Measurements from ENCODE around the gene TNNI2.
"Not testable (repeated sequence)": the region's sequence is repeated elsewhere in the genome, so short reads cannot be mapped to it uniquely, and the experiment has no call there.

The TNNI2 gene

DNA sequence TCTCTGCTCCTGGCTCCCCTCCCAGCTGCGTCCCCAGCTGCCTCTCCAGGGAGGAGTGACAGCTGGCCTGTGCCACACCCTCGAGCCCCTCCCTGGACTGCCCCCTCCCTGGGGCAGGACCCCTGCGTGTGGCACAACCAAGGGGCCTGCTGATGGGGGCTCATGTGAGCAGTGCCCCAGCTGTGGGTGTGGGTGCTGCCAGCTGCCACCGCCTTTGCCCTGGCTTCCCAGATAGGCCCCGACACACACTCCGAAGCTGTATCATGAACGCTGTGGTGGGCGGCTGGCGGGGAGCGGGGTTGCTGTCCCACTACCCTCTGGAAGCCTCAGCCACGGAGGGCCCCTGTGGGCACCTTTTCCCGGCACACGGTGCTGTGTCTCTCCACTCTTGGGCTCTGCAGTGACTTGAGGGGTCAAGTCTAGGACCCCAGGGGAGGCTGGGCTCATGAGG lies 37.1 kb downstream of the TNNI2 start:
- DNase-seq: not testable (repeated sequence)

DNA sequence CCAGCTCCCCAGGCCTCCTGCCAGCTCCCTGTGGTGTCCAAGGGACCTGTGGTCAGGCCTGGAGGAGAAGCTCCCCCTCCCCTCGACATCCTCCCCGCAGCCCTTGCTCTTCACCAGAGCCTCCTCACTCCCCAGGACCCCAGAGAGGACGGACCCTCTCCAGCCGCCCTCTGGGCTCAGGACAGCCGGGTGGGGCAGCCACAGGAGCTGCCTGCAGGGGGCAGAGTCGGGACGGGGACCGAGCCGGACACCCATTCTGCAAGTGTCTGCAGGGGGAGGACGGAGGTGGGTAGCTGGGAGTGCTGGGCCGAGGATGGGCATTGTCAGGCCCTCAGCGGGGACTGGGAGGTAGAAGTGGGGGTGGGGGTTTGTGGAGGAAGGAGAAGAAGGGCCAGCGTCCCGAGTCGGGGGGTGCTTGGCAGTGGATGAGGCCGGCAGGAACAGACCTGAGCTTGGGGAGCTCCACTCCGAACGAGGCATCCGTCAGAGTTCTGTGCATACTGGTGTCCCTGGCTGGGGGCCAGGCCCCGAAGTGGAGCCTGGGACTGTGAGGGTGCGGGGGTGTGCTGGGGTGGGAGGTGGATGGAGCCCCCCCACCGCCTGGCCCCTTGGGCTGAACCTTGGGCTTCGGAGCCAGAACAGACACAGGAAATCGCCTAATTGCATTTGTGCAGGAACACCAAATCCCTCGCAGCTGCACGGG lies 37.7 kb downstream of the TNNI2 start:
- DNase-seq: no peak

- DNase-seq: no peak
These were observed 38.7 kb downstream of the TNNI2 start for GRCh38 chr11:1877211-1878136.

DNA sequence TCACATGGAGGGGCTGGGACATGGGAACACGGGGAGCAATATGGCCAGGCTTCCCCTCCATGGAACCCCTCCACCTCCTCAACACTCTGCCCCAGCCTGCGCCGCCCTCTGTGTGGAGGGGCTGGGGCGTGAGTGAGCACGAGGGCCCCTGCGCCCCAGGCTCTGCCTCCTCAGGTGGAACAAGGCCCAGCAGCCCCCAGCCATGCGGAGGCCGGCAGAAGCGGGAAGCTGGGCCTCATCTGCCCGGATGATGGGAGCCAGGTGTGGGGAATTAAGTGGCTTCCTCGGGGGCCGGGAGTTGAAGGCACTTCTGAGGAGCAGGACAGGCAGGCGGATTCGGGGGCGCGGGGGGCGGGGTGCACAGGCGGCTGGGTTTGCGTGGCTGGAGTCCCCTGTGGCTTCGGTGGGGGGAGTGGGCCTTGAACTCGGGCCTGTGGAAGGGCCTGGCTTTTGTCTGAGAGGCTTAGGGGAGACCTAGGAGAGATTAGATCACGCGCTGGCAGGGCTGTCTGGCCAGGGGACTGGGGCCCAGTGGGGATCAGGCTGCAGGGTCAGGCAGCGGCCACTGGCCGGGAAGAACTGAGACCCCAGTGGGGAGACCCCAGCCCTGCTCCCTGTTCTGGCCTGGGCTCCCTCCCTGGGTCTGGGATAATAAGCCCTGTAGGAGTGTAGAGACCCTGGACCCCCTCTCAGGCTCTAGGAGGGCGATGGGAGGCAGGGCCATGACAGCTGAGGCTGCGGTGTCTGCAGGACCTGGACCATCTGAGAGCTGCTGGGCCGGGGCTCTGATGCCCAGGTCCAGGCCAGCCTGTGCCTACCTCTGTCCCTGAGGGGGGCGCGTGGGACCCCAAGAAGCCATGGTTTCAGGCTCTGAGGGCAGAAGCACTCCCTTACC lies 39.6 kb downstream of the TNNI2 start:
- DNase-seq: no peak

- DNase-seq: no peak
These were observed 40.7 kb downstream of the TNNI2 start for GRCh38 chr11:1879342-1879940.

- DNase-seq: no peak
These were observed 41.4 kb downstream of the TNNI2 start for GRCh38 chr11:1879941-1880720.

- no peak for DNase-seq
These were observed 42.1 kb downstream of the TNNI2 start for GRCh38 chr11:1880746-1881441.

DNA sequence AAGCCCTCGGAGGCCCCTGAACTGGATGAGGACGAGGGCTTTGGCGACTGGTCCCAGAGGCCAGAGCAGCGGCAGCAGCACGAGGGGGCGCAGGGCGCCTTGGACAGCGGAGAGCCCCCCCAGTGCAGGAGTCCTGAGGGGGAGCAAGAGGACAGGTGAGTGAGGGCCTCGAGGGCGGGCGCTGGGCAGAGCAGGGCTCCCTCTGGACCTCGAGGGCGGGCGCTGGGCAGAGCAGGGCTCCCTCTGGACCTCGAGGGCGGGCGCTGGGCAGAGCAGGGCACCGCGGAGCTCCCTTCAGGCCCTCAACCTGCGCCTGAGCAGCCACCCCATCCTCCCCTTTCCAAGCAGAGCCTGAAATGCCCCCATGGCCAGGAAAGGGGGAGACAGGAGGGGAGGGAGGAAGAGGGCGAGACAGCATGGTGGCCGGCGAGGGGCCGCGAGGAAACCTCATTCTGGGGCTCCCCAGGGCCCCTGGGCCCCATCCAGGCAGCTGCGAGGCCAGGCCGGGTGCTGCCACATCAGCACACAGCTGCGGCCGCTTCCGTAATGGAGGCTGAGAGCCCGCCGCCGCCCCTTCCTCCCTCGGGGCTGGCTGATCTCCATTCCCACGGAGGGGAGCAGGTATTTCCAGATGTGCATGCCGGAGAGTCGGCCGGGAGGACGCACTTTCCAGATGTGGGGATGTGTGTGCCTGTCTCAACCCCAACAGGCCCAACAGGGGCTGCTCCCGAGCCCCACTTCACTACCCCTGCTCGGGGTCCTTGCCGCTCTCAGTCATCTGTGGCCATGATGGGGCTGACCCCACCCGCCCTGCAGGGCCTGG lies 42.9 kb downstream of the TNNI2 start:
- no peak for DNase-seq

DNA sequence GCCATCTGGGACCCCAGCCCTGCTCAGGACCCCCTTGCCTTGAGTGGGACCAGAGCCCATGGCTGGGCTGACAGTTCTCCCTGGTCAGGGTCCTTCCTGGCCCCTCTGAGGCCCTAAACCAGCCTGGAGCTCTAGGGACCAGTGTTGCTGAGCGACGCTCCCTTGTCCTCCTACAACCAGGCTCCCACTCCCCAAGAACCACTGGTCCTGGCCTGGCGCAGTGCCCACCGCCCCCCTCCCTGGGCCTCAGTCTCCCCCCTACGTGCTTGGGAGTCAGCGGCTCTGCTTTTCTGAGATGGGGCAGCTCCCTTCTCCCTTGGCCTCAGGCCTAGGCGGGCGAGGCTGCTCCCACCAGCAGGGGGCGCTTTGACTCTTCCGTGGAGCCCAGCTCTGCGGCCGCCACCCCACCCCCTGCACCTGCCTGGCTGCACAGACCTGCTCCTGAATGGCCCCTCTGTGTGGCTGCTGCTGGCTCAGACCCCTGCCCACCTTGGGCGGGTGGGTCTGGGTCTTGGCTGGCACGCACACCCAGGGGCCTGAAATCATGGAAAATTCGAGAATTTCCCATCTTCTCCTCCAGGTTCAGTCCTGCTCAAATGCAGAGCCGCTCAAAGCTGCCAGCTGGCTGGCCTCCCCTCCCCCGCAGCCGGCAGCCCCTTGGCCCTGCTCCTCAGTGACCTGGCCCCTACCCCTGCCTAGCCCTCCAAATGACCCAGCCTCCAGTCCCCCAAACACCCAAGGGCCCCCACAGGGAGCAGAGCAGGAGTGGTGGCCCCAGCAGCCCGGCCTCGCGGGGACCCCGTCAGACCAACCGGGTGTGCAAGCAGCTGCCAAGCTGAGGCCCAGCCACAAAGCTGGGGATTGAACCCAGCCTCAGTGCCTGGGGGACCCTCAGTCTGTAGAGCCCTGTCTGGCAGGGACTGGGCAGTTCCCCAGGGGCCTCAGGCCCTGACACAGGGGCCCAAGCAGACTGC lies 43.8 kb downstream of the TNNI2 start:
- peak; percentile 63 to 75 (median 70) for DNase-seq

DNA sequence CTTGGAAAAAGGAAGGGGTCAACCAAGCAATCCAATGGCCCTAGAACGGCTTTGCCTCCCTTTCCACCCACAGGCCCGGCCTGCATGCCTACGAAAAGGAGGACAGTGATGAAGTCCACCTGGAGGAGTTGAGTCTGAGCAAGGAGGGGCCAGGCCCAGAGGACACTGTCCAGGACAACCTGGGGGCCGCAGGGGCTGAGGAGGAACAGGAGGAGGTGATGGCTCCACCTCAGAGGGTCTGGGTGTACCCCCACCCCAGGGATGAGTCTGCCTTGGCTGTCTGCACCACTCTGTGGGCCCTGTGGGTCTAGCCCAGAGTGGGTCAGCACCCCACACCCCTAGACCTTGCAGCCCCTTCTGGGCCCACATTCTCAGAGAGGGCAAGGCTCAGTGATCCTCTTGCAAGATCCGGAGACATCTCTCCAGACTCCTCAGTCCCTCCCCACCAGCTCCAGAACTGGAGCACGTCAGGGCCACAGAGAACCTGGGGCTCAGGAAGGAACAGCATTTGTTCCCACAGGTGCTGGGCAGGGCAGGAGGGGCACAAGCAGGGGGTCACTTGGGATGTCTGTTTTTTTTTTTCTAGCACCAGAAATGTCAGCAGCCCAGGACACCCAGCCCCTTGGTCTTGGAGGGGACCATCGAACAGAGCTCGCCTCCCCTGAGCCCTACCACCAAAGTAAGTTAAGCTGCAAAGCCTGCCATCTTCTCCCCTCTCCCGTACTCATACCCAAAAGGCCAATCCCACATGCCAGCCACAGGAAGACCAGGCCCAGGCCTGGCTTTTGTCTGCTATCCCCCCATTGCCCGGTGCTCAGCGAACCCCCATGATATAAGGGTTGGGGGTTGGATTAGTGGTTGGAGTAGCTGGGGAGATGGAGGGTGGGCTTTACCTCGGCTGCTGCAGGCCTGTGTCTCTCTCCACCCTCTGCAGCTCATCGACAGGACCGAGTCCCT lies 44.8 kb downstream of the TNNI2 start:
- DNase-seq: no peak

- no peak for DNase-seq
These were observed 45.5 kb downstream of the TNNI2 start for GRCh38 chr11:1884303-1884700.

DNA sequence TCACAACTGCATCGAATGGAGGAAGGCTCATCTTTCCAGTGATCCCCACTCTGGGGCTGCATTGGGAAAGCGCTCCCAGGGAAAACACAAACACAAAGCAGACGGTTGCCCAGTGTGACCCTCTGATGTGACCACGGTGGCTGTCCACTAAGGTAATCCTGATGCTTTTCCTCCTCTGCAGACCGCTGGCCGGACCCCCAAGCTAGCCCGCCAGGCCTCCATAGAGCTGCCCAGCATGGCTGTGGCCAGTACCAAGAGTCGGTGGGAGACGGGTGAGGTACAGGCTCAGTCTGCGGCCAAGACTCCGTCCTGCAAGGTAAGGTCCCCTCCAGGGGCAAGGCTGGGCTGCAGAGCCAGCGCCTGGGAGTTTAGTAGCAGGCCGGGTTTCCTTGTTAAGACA lies 47.8 kb downstream of the TNNI2 start:
- not testable (repeated sequence) for DNase-seq

DNA sequence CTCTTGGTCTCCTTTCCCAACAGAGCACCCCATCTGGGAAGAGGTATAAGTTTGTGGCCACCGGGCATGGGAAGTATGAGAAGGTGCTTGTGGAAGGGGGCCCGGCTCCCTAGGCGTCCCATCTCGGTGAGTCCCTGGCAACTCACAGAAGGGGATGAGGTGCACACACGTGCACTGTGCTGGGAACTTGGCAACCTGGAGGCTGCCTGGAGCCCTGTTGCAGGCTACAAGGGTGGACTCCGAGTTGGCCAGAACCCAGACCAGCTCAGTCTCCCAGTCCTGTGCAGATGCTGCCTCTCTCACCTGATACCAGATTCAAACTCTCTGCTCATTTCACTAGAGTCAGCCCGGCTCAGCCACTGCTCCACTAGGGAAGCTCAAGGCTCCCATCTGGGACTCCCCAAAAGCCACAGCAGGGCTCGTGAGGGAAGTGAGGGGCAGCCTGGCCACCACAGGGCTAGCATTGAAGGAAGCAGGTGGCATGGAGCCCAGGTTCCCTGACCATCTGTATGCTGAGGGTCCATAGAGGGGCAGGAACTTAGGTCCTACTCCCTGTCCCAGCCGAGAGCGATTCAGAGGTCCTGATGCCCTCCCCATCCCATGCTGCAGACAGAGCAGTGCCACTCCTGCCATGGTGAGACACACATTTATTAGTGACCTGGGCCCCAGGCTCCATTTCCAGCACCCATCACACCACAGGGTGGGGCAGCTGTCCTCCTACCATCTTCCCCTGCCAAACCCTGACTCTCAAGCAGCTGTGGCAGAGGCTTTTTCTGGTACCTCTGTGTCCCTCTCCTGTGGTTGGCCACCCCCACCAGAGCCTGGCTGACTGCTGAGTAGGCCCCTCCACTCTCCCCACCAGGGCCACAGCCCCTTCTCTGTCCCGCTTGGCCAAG lies 48.9 kb downstream of the TNNI2 start:
- no peak for DNase-seq

DNA sequence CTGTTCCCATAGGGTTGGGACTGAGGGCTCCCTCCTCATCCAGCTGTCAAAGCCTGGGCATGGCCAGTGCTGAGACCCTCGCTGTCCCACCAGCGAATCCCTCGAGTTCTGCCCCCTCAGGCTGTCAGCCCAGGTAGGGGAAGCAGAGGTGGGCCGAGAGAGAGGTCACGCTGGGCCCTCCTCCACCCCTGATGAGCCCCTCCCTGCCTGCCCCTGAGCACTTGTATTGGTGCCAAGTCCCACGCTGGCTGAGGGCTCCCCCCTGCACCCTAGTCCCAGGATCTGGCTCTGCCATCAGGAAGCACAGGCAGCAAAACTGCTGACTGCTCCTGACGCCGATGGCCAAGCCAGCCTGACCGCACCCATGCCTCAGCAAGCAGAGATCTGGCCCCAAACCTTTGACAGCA lies 49.6 kb downstream of the TNNI2 start:
- DNase-seq: no peak

DNA sequence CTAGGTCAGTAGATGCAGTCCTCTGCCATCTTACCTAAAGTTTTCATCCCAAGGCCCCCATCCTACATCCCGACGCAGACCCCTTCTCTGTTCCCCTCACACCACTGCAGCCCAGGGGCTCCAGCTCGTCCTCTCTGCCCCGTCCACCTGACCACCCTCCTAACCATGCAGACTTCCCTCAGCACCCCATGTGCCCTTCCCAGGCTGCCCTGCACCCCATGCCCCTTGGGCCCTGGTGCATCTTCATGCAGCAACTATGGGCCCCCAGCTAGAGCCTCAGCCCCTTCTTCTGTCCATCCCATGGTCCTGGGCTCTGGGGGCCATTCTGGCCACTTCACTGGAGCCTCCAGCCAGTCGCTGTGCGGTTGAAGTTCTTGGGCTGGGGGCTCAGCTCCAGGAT lies 50.0 kb downstream of the TNNI2 start:
- no peak for DNase-seq

- DNase-seq: peak in 2 of 4 experiments; percentile 67 to 75
These were observed 50.6 kb downstream of the TNNI2 start for GRCh38 chr11:1889224-1889930.

Measured in activated naive CD4-positive, alpha-beta T cell (primary cell).